ENCODE measurements around the gene NUDT14. TPM values are rescaled to one million over a fixed set of nuclear protein-coding genes. Genes with fewer than 3 reads are reported as not detected.

Gene NUDT14
- total and polyA plus RNA-seq, 2 donors from 2014 or later, result 48.6 to 59.1 TPM

- Histone ChIP-seq H3K9me3 (ENCODE audit: control insufficient read depth in 2 of 3, insufficient read depth in 1 of 3, low read length in 3 of 3) (no peaks in the 10 kb centered on the region), H3K9ac (ENCODE audit: low read length in 3 of 3) (no peak overlapping the region), H3K27ac (ENCODE audit: low read depth in 2 of 2, low read length in 2 of 2) (no peak overlapping the region), H3K4me1 (ENCODE audit: control insufficient read depth in 2 of 3, insufficient read depth in 2 of 3, low read depth in 1 of 3, low read length in 3 of 3) (peaks cover 0 to 21% (median 6%) of the 10 kb centered on the region in 3 donors), H3K4me3 (ENCODE audit: low read length in 3 of 3) (no peak overlapping the region), H3K27me3 (ENCODE audit: control insufficient read depth, insufficient read depth, low read length) (no peaks in the 10 kb centered on the region), H3K36me3 (ENCODE audit: control insufficient read depth in 2 of 3, insufficient read depth in 3 of 3, low read length in 3 of 3) (peaks cover 0 to 5% (median 0%) of the 10 kb centered on the region in 3 donors)
- FAIRE-seq, result no peak
- intact Hi-C loops (cut with DNase I), result no loop called here
- TF ChIP-seq CTCF (IDR thresholded peaks at IDR 0.05; ENCODE audit: borderline replicate concordance, extremely low read depth, insufficient read depth), result no peak
- no peak for DNase-seq
These were observed 28.0 kb upstream of the NUDT14 start for GRCh38 chr14:105209091-105209490.

DNA sequence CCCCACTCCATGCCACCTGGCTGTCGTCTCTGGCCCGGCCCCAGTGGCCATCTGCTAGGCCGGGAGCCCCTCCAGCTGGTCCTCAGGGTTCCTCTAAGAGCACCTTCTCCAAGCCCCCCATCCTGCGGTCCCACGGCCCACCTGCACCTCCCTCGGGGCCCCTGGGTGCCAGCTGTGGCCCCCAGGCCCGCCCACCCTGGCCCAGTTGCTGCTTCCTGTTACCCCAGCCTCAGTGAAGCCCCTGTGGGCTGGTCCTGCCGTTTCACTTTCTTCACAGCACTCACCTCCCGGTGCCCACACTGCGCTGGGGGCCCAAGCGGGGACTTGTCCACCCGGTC, 27.6 kb upstream of the NUDT14 start:
- TF ChIP-seq CTCF (IDR thresholded peaks at IDR 0.05; ENCODE audit: borderline replicate concordance, extremely low read depth, insufficient read depth), result no peak
- intact Hi-C loops (cut with DNase I), result no loop called here
- H3K4me1 ChIP-seq (ENCODE audit: control insufficient read depth in 2 of 3, insufficient read depth in 2 of 3, low read depth in 1 of 3, low read length in 3 of 3), result peaks cover 0 to 25% (median 6%) of the 10 kb centered on the region in 3 donors
- peaks cover 0 to 5% (median 0%) of the 10 kb centered on the region in 3 donors for H3K36me3 ChIP-seq (ENCODE audit: control insufficient read depth in 2 of 3, insufficient read depth in 3 of 3, low read length in 3 of 3)
- H3K9me3 ChIP-seq (ENCODE audit: control insufficient read depth in 2 of 3, insufficient read depth in 1 of 3, low read length in 3 of 3), result no peaks in the 10 kb centered on the region
- no peak overlapping the region for H3K27ac ChIP-seq (ENCODE audit: low read depth in 2 of 2, low read length in 2 of 2)
- H3K9ac ChIP-seq (ENCODE audit: low read length in 3 of 3), result no peak overlapping the region
- H3K4me3 ChIP-seq (ENCODE audit: low read length in 3 of 3), result no peak overlapping the region
- no peak for FAIRE-seq
- H3K27me3 ChIP-seq (ENCODE audit: control insufficient read depth, insufficient read depth, low read length), result no peaks in the 10 kb centered on the region
- DNase-seq, result no peak

DNA sequence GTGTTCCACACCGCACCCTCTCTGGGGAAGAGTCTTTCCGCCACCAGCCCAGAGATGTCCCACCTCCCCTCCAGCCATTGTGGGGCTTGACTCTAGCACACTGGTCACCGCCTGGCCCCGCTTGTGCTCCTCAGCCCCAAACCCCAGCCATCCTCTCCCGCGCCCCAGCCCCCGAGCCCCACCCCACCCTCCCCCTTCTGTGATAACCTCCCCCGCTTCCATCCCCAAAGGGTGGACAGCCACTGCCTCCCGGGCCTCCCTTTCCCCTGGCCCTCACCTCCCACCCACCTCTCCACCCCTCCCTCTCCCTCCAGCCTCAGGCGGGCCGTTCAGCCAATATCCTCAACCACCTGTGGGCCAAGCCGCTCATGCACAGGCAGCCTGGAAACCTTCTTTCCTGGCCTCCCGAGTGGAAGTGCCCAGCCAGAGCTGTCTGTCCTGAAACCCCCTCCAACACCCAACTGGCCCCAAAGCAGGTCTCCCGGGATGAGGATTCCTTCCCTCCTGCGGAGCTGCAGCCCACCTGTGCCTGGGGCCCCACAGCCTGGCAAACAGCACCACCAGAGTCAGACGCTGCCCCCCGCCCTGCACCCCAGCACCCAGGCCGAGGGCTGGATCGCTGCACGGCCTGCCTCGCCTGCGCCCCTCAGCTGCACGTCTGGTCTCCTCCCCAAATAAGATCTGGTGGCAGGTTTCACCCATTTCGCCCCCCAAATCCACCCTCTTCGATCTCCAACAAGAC, 27.1 kb upstream of the NUDT14 start:
- intact Hi-C loops (cut with DNase I), result no loop called here
- FAIRE-seq (no peak), DNase-seq (no peak)
- H3K9ac ChIP-seq (ENCODE audit: low read length in 3 of 3), result no peak overlapping the region
- no peak overlapping the region for H3K27ac ChIP-seq (ENCODE audit: low read depth in 2 of 2, low read length in 2 of 2)
- H3K27me3 ChIP-seq (ENCODE audit: control insufficient read depth, insufficient read depth, low read length), result no peaks in the 10 kb centered on the region
- H3K4me1 ChIP-seq (ENCODE audit: control insufficient read depth in 2 of 3, insufficient read depth in 2 of 3, low read depth in 1 of 3, low read length in 3 of 3), result peaks cover 0 to 27% (median 6%) of the 10 kb centered on the region in 3 donors
- no peak for TF ChIP-seq CTCF (IDR thresholded peaks at IDR 0.05; ENCODE audit: borderline replicate concordance, extremely low read depth, insufficient read depth)
- no peak overlapping the region for H3K4me3 ChIP-seq (ENCODE audit: low read length in 3 of 3)
- H3K9me3 ChIP-seq (ENCODE audit: control insufficient read depth in 2 of 3, insufficient read depth in 1 of 3, low read length in 3 of 3), result no peaks in the 10 kb centered on the region
- H3K36me3 ChIP-seq (ENCODE audit: control insufficient read depth in 2 of 3, insufficient read depth in 3 of 3, low read length in 3 of 3), result peaks cover 0 to 5% (median 0%) of the 10 kb centered on the region in 3 donors

All from kidney (tissue), 14 donors.